Liver (tissue), 9 donors: ENCODE results near the gene IL17REL. TPM values are rescaled to one million over a fixed set of nuclear protein-coding genes. Genes with fewer than 3 reads are reported as not detected.

ENCODE experiments used
- DNase-seq: peaks from one replicate; pipeline ENCODE4 v3.0.0-alpha.2; 2017; ENCODE audit warnings: low spot score
- H3K27ac ChIP-seq, 2 donors: one replicate each; pipeline ENCODE4 v1.7.0; 2013; ENCODE audit warnings: inconsistent platforms in 2 of 2, low read length in 2 of 2, control low read depth in 1 of 2, low read depth in 1 of 2, mild to moderate bottlenecking in 1 of 2
- H3K27me3 ChIP-seq, 4 donors: one replicate each; pipeline versions ENCODE4 v1.6.1 to v1.7.0; 2013; ENCODE audit warnings: low read length in 3 of 4, inconsistent platforms in 1 of 4, mild to moderate bottlenecking in 1 of 4, moderate library complexity in 1 of 4; ENCODE audit not compliant: control insufficient read depth in 4 of 4, insufficient read depth in 4 of 4
- H3K36me3 ChIP-seq, 4 donors: one replicate each; pipeline versions ENCODE4 v1.6.1 to v1.7.0; 2013; ENCODE audit warnings: low read length in 3 of 4, mild to moderate bottlenecking in 3 of 4, low read depth in 1 of 4, moderate library complexity in 1 of 4; ENCODE audit not compliant: control insufficient read depth in 4 of 4, insufficient read depth in 3 of 4
- H3K4me1 ChIP-seq, 4 donors: one replicate each; pipeline versions ENCODE4 v1.6.1 to v1.7.0; 2013; ENCODE audit warnings: low read length in 3 of 4, mild to moderate bottlenecking in 3 of 4, moderate library complexity in 1 of 4; ENCODE audit not compliant: control insufficient read depth in 4 of 4, insufficient read depth in 4 of 4
- H3K4me3 ChIP-seq, 3 donors: one replicate each; pipeline versions ENCODE4 v1.6.1 to v1.7.0; 2013; ENCODE audit warnings: low read length in 3 of 3, control low read depth in 1 of 3, low read depth in 1 of 3, mild to moderate bottlenecking in 1 of 3
- H3K9ac ChIP-seq, 2 donors: one replicate each; pipeline ENCODE4 v1.7.0; 2013; ENCODE audit warnings: low read length in 2 of 2, mild to moderate bottlenecking in 2 of 2, moderate library complexity in 2 of 2, control low read depth in 1 of 2, low read depth in 1 of 2
- H3K9me3 ChIP-seq, 4 donors: one replicate each; pipeline versions ENCODE4 v1.6.1 to v1.7.0; 2013; ENCODE audit warnings: low read length in 3 of 4; ENCODE audit not compliant: control insufficient read depth in 4 of 4
- ATF3 ChIP-seq: IDR thresholded peaks from 2 replicates; pipeline ENCODE4 v1.6.1; 2016; ENCODE audit warnings: antibody characterized with exemption
- CTCF ChIP-seq: fragments of 150-350 bp; IDR thresholded peaks from 2 replicates; pipeline ENCODE4 v1.5.1; 2017; ENCODE audit warnings: improper control_type of control experiment, low read depth, low read length; ENCODE audit not compliant: missing input control
- EGR1 ChIP-seq, 2 donors: IDR thresholded peaks; 2 replicates each; pipeline ENCODE4 v1.6.1; 2016 to 2018; ENCODE audit warnings: antibody characterized with exemption in 2 of 2, low read depth in 2 of 2
- FOXA1 ChIP-seq: IDR thresholded peaks from 2 replicates; pipeline ENCODE4 v1.6.1; 2016; ENCODE audit warnings: antibody characterized with exemption
- FOXA2 ChIP-seq: IDR thresholded peaks from 2 replicates; pipeline ENCODE4 v1.6.1; 2016; ENCODE audit warnings: antibody characterized with exemption
- GABPA ChIP-seq, 2 donors: IDR thresholded peaks in 1 of 2; conservative IDR thresholded peaks in 1 of 2; 2 replicates each; pipeline ENCODE4 v1.6.1; 2016; ENCODE audit warnings: antibody characterized with exemption in 2 of 2, mild to moderate bottlenecking in 1 of 2, moderate library complexity in 1 of 2
- HNF4A ChIP-seq, 2 donors: conservative IDR thresholded peaks; 2 replicates each; pipeline ENCODE4 v1.6.1; 2016; ENCODE audit warnings: antibody characterized with exemption in 2 of 2, mild to moderate bottlenecking in 2 of 2
- HNF4G ChIP-seq: IDR thresholded peaks from 2 replicates; pipeline ENCODE4 v1.6.1; 2016; ENCODE audit warnings: antibody characterized with exemption
- JUND ChIP-seq, 2 donors: IDR thresholded peaks; 2 replicates each; pipeline ENCODE4 v1.6.1; 2016; ENCODE audit warnings: antibody characterized with exemption in 2 of 2
- NR2F2 ChIP-seq: IDR thresholded peaks from 2 replicates; pipeline ENCODE4 v1.6.1; 2016; ENCODE audit warnings: antibody characterized with exemption
- RAD21 ChIP-seq, 2 donors: IDR thresholded peaks; 2 replicates each; pipeline ENCODE4 v1.6.1; 2016; ENCODE audit warnings: antibody characterized with exemption in 2 of 2, mild to moderate bottlenecking in 2 of 2
- RXRA ChIP-seq, 2 donors: IDR thresholded peaks; 2 replicates each; pipeline ENCODE4 v1.6.1; 2017 to 2018; ENCODE audit warnings: antibody characterized with exemption in 2 of 2, mild to moderate bottlenecking in 1 of 2
- SP1 ChIP-seq: IDR thresholded peaks from 2 replicates; pipeline ENCODE4 v1.6.1; 2018; ENCODE audit warnings: antibody characterized with exemption, mild to moderate bottlenecking
- TAF1 ChIP-seq: conservative IDR thresholded peaks from 2 replicates; pipeline ENCODE4 v1.6.1; 2016; ENCODE audit warnings: antibody characterized with exemption, mild to moderate bottlenecking
- YY1 ChIP-seq: IDR thresholded peaks from 2 replicates; pipeline ENCODE4 v1.6.1; 2016; ENCODE audit warnings: antibody characterized with exemption, mild to moderate bottlenecking
- ZBTB33 ChIP-seq: IDR thresholded peaks from 2 replicates; pipeline ENCODE4 v1.6.1; 2016; ENCODE audit warnings: antibody characterized with exemption
- WGBS: extraction: QIAGEN DNeasy Blood & Tissue Kit; methylation state at CpG from one replicate; pipeline ENCODE4 v1.1.7; 2013; 5-methylcytosine and 5-hydroxymethylcytosine counted together
- polyA plus RNA-seq, 2 donors: library from polyadenylated mRNA; stranded (reverse) in 1 of 2; unstranded in 1 of 2; fragments of 200-250 nt in 1 of 2; fragments of >200 nt in 1 of 2; fragmentation: Nextera tagmentation in 1 of 2; extraction: Ambion mirVana in 1 of 2; gene quantifications; one replicate each; pipeline versions ENCODE4 v1.2.1 to v1.2.3, GENCODE V29; 2013 to 2015
- total RNA-seq, 2 donors: library from RNA; depleted of rRNA; stranded (reverse); fragments of >200 nt; gene quantifications; one replicate each; pipeline ENCODE4 v1.2.3, GENCODE V29; 2014
- TF ChIP-seq, protein P1 (sequence below): IDR thresholded peaks from 2 replicates; pipeline ENCODE4 v1.6.1; 2016; ENCODE audit warnings: antibody characterized with exemption, mild to moderate bottlenecking
- TF ChIP-seq, protein P2 (sequence below): IDR thresholded peaks from 2 replicates; pipeline ENCODE4 v1.6.1; 2016; ENCODE audit warnings: antibody characterized with exemption
- donor health status: healthy.
- donor health status: healthy.
- donor health status: healthy.
- donor health status: healthy.
- donor health status: healthy.

The IL17REL gene
- total and polyA plus RNA-seq, 4 donors, result under 0.01 TPM; not detected in 3

DNA sequence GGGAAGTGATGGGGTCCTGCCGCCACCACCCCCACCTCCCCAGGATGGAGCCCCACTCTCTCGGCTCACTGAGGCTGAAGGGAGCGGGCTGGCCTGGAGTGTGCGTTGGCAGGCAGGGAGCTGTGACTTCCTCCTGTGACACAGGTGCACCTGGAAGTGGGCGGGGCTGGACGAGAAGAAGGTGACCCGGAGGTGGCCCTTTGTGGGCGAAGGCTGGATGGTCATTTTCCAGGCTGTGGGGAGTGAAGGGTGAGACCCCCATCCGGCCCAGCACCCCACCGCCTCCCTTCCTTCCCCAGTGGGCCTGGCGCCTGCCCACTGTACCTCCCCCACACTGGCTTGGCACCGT lies 15.3 kb downstream of the IL17REL start:
- Histone ChIP-seq H3K27me3 (no peaks in the 10 kb centered on the region), H3K4me3 (no peak overlapping the region), H3K9me3 (no peaks in the 10 kb centered on the region), H3K36me3 (no peaks in the 10 kb centered on the region), H3K4me1 (peaks cover 0 to 6% (median 3%) of the 10 kb centered on the region in 4 donors), H3K9ac (no peak overlapping the region), H3K27ac (no peak overlapping the region)
- WGBS, result 84% methylated on average over 12 of the region's 12 CpGs
- TF ChIP-seq FOXA1 (no peak), EGR1 (IDR thresholded peaks at IDR 0.05; ENCODE audit: low read depth in 2 of 2) (no peak), TAF1 (no peak), RAD21 (IDR thresholded peaks at IDR 0.05) (no peak), HNF4A (conservative IDR thresholded peaks at IDR 0.05) (no peak), ATF3 (no peak), HNF4G (no peak)
- DNase-seq, result no peak

DNA sequence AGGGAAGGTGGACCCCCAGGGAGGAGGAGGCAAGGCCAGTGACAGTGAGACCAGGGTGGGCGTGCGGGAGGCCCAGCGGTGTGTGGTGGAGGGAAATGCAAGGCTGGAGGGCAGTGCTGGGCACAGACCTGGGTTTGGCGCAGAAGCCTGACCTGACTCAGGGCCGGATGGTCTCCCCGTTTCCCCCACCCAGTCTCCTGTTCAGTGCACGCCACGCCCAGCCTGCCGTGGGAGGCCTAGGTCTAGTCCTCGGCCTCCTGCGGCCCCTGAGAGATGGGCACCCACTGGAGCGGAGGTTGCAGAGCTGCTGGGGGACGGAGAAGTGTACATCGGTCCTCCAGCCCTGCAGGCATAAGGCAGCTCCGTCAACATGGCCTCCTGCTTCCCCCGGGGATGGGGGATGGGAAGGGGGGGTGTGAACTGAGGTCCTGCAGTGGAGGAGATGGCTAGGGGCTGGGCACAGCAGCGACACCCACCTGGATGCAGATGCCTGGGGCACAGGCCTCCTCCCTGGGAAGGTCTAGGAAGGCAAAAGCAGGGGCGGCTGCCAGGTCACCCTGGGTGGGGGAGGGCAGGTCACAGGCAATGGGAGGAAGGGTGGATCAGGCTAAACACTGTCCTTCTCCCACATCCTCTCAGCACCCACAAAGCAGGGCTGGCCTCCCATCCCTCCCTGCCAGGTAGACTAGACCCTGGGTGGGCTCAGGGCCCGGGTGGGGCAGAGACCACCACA lies 15.9 kb downstream of the IL17REL start:
- H3K4me3 ChIP-seq, result no peak overlapping the region
- no peak overlapping the region for H3K9ac ChIP-seq
- TF ChIP-seq JUND (IDR thresholded peaks at IDR 0.05) (no peak), TAF1 (no peak), GABPA (IDR thresholded peaks at IDR 0.05 in 1 of 2, conservative IDR thresholded peaks at IDR 0.05 in 1 of 2) (no peak), HNF4A (conservative IDR thresholded peaks at IDR 0.05) (no peak), SP1 (no peak), HNF4G (no peak), RXRA (IDR thresholded peaks at IDR 0.05) (no peak), ATF3 (no peak), CTCF (no peak), ZBTB33 (no peak), EGR1 (IDR thresholded peaks at IDR 0.05; ENCODE audit: low read depth in 2 of 2) (no peak), FOXA2 (no peak), RAD21 (IDR thresholded peaks at IDR 0.05) (no peak), NR2F2 (no peak), FOXA1 (no peak), YY1 (no peak)
- TF ChIP-seq, protein P1, sequence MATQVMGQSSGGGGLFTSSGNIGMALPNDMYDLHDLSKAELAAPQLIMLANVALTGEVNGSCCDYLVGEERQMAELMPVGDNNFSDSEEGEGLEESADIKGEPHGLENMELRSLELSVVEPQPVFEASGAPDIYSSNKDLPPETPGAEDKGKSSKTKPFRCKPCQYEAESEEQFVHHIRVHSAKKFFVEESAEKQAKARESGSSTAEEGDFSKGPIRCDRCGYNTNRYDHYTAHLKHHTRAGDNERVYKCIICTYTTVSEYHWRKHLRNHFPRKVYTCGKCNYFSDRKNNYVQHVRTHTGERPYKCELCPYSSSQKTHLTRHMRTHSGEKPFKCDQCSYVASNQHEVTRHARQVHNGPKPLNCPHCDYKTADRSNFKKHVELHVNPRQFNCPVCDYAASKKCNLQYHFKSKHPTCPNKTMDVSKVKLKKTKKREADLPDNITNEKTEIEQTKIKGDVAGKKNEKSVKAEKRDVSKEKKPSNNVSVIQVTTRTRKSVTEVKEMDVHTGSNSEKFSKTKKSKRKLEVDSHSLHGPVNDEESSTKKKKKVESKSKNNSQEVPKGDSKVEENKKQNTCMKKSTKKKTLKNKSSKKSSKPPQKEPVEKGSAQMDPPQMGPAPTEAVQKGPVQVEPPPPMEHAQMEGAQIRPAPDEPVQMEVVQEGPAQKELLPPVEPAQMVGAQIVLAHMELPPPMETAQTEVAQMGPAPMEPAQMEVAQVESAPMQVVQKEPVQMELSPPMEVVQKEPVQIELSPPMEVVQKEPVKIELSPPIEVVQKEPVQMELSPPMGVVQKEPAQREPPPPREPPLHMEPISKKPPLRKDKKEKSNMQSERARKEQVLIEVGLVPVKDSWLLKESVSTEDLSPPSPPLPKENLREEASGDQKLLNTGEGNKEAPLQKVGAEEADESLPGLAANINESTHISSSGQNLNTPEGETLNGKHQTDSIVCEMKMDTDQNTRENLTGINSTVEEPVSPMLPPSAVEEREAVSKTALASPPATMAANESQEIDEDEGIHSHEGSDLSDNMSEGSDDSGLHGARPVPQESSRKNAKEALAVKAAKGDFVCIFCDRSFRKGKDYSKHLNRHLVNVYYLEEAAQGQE, result no peak
- TF ChIP-seq, protein P2, sequence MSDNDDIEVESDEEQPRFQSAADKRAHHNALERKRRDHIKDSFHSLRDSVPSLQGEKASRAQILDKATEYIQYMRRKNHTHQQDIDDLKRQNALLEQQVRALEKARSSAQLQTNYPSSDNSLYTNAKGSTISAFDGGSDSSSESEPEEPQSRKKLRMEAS, result no peak
- no peaks in the 10 kb centered on the region for H3K9me3 ChIP-seq
- H3K36me3 ChIP-seq, result no peaks in the 10 kb centered on the region
- no peak for DNase-seq
- H3K27me3 ChIP-seq, result no peaks in the 10 kb centered on the region
- H3K27ac ChIP-seq, result no peak overlapping the region
- WGBS, result 90% methylated on average over 19 of the region's 19 CpGs
- H3K4me1 ChIP-seq, result peaks cover 0 to 6% (median 3%) of the 10 kb centered on the region in 4 donors
